Esophagus muscularis mucosa (tissue), 3 donors: Measurements from ENCODE around the gene MRPS11.

Experiments
- POLR2A ChIP-seq: fragments of 450-650 bp; IDR thresholded peaks from one replicate; pipeline ENCODE4 v1.6.1; 2017; ENCODE audit warnings: antibody characterized with exemption, moderate library complexity, mild to moderate bottlenecking, low read depth
- TF ChIP-seq, protein P1 (sequence below), 3 experiments: fragments of 200-600 bp in 2 of 3; fragments of 450-650 bp in 1 of 3; sonication (generic) in 2 of 3; IDR thresholded peaks; one replicate each; pipeline ENCODE4 v1.5.1; 2017 to 2019; ENCODE audit warnings: antibody characterized with exemption in 3 of 3, mild to moderate bottlenecking in 2 of 3, moderate library complexity in 1 of 3

DNA sequence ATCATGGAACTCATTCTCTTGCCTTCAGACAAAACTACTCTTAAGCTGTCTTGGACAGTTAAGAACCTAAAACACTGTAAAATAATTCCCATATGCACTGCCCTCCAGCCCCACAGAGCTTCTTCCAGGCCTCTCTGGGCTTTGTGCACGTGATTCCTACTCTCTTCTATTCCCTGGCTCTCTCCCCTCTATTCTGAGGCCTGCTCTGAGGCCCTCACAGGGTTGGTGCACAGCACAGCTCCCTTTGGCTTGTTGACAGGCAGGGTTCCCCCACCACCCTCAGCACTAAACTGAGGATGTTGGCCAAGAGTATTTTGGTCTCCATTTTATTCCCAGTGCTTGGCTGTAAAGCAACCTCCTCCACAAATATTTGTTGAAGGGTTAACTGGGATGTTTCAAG is 13.9 kb upstream of the MRPS11 start:
- TF ChIP-seq POLR2A: no peak
- TF ChIP-seq, protein P1, sequence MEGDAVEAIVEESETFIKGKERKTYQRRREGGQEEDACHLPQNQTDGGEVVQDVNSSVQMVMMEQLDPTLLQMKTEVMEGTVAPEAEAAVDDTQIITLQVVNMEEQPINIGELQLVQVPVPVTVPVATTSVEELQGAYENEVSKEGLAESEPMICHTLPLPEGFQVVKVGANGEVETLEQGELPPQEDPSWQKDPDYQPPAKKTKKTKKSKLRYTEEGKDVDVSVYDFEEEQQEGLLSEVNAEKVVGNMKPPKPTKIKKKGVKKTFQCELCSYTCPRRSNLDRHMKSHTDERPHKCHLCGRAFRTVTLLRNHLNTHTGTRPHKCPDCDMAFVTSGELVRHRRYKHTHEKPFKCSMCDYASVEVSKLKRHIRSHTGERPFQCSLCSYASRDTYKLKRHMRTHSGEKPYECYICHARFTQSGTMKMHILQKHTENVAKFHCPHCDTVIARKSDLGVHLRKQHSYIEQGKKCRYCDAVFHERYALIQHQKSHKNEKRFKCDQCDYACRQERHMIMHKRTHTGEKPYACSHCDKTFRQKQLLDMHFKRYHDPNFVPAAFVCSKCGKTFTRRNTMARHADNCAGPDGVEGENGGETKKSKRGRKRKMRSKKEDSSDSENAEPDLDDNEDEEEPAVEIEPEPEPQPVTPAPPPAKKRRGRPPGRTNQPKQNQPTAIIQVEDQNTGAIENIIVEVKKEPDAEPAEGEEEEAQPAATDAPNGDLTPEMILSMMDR (IDR thresholded peaks at IDR 0.05): no peak
